GM12878 (cell line): ENCODE data around the gene PDE3B. TPM values are rescaled to one million over a fixed set of nuclear protein-coding genes. Genes with fewer than 3 reads are reported as not detected.
"Not testable (repeated sequence)": the region's sequence is repeated elsewhere in the genome, so short reads cannot be mapped to it uniquely, and the experiment has no call there.

Experiments used
- ATAC-seq: fragments of 200-7000 bp; cut with Tn5 transposase; 3 replicates; pipeline ENCODE4 v1.9.1; 2020; ENCODE audit warnings: mild to moderate bottlenecking, moderate library complexity
- BruUV-seq: library from RNA; stranded (reverse); fragments of 400-500 nt; replicated peaks from 2 replicates; lab custom pipeline; 2021; lab: Mats Ljungman, UMichigan
- CTCF ChIA-PET: fragments of 300-600 bp; sonication (Branson Sonifier 250); formaldehyde crosslinking; extraction: SDS; loops from one replicate; lab custom pipeline; 2021; ENCODE audit warnings: inconsistent platforms; lab: Yijun Ruan, JAX
- POLR2A ChIA-PET: fragments of 350-600 bp; formaldehyde crosslinking; extraction: SDS; loops from one replicate; lab custom pipeline; 2021; ENCODE audit warnings: inconsistent platforms; lab: Charles Lee
- RAD21 ChIA-PET: fragments of 300-600 bp; sonication (Branson Sonifier 250); formaldehyde crosslinking; loops from one replicate; lab custom pipeline; 2023; ENCODE audit warnings: antibody characterized with exemption; ENCODE audit not compliant: unreplicated experiment; lab: Charles Lee
- SMC1A ChIA-PET: fragments of 300-600 bp; sonication (Branson Sonifier 250); formaldehyde crosslinking; loops from one replicate; lab custom pipeline; 2023; ENCODE audit not compliant: unreplicated experiment, uncharacterized antibody; lab: Charles Lee
- DNase-seq: peaks from one replicate; pipeline ENCODE4 v3.0.0-alpha.2; 2011; ENCODE audit warnings: low read depth, low spot score
- FAIRE-seq: peaks from 3 replicates; lab custom pipeline; 2011; peaks lifted over from hg19 to GRCh38; lab: Jason Lieb, UNC
- H2AFZ ChIP-seq: 2 replicates; pipeline ENCODE4 v1.6.0; 2011; ENCODE audit warnings: low read depth, low read length, control low read depth; ENCODE audit not compliant: control insufficient read depth
- H3K27ac ChIP-seq: 2 replicates; pipeline ENCODE4 v1.5.1; 2011; ENCODE audit warnings: control low read depth; ENCODE audit not compliant: control insufficient read depth, insufficient read depth
- H3K27me3 ChIP-seq, 2 experiments: replicated peaks in 1 of 2; 2 replicates each; pipeline versions ENCODE4 v1.6.0 to v1.6.1; 2011; ENCODE audit warnings: low read length in 1 of 2; ENCODE audit not compliant: control insufficient read depth in 2 of 2, insufficient read depth in 2 of 2
- H3K36me3 ChIP-seq, 2 experiments: 2 replicates each; pipeline ENCODE4 v1.5.1; 2011; ENCODE audit warnings: low read length in 1 of 2; ENCODE audit not compliant: control insufficient read depth in 2 of 2, insufficient read depth in 2 of 2
- H3K4me1 ChIP-seq: 2 replicates; pipeline ENCODE4 v1.6.1; 2011; ENCODE audit warnings: mild to moderate bottlenecking, low read length, moderate library complexity, mixed read lengths; ENCODE audit not compliant: control insufficient read depth, insufficient read depth
- H3K4me2 ChIP-seq: 2 replicates; pipeline ENCODE4 v1.6.0; 2011; ENCODE audit warnings: control low read depth; ENCODE audit not compliant: control insufficient read depth, insufficient read depth
- H3K4me3 ChIP-seq: fragments of 200-600 bp; sonication (generic); 2 replicates; pipeline ENCODE4 v1.5.1; 2016
- H3K79me2 ChIP-seq: 2 replicates; pipeline ENCODE4 v1.6.0; 2011; ENCODE audit warnings: low read length; ENCODE audit not compliant: control insufficient read depth, insufficient read depth
- H3K9ac ChIP-seq: 2 replicates; pipeline ENCODE4 v1.8.0; 2011; ENCODE audit warnings: low read length, control low read depth, mixed read lengths; ENCODE audit not compliant: control insufficient read depth, insufficient read depth
- H3K9me3 ChIP-seq: replicated peaks from 3 replicates; pipeline ENCODE4 v1.5.1; 2011; ENCODE audit warnings: mild to moderate bottlenecking, low read length; ENCODE audit not compliant: control insufficient read depth, insufficient read depth
- H4K20me1 ChIP-seq: 2 replicates; pipeline ENCODE4 v1.6.0; 2011; ENCODE audit not compliant: control insufficient read depth, insufficient read depth
- ATF2 ChIP-seq: IDR thresholded peaks from 2 replicates; pipeline ENCODE4 v1.6.1; 2012; ENCODE audit warnings: low read length, inconsistent platforms
- BHLHE40 ChIP-seq, 2 experiments: fragments of 450-650 bp in 1 of 2; IDR thresholded peaks; 2 replicates each; pipeline ENCODE4 v1.6.1; 2011 to 2017; ENCODE audit warnings: low read depth in 2 of 2, borderline replicate concordance in 1 of 2, improper control_type of control experiment in 1 of 2, low read length in 1 of 2, mild to moderate bottlenecking in 1 of 2
- CBFB ChIP-seq: IDR thresholded peaks from 2 replicates; pipeline ENCODE4 v1.6.1; 2016; ENCODE audit warnings: antibody characterized with exemption, low read depth
- CBX5 ChIP-seq: sonication (generic); IDR thresholded peaks from 2 replicates; pipeline ENCODE4 v1.6.1; 2016; ENCODE audit warnings: low read depth, moderate library complexity, mild to moderate bottlenecking, inconsistent platforms
- ETV6 ChIP-seq, 2 experiments: fragments of 450-650 bp in 1 of 2; IDR thresholded peaks in 1 of 2; conservative IDR thresholded peaks in 1 of 2; 2 replicates each; pipeline ENCODE4 v1.6.1; 2014; ENCODE audit warnings: antibody characterized with exemption in 1 of 2, borderline replicate concordance in 1 of 2, low read depth in 1 of 2, mild to moderate bottlenecking in 1 of 2, moderate library complexity in 1 of 2
- FOXK2 ChIP-seq: fragments of 450-650 bp; IDR thresholded peaks from 2 replicates; pipeline ENCODE4 v1.6.1; 2017; ENCODE audit warnings: mild to moderate bottlenecking, moderate library complexity
- HSF1 ChIP-seq: fragments of 150-350 bp; IDR thresholded peaks from 2 replicates; pipeline ENCODE4 v1.6.1; 2014; ENCODE audit warnings: mild to moderate bottlenecking, low read depth, low read length
- PKNOX1 ChIP-seq: fragments of 450-650 bp; IDR thresholded peaks from 2 replicates; pipeline ENCODE4 v1.6.1; 2016; ENCODE audit warnings: mild to moderate bottlenecking
- ZBTB33 ChIP-seq: fragments of 450-650 bp; IDR thresholded peaks from 2 replicates; pipeline ENCODE4 v1.6.1; 2017; ENCODE audit warnings: mild to moderate bottlenecking
- ZBTB40 ChIP-seq: fragments of 450-650 bp; IDR thresholded peaks from 2 replicates; pipeline ENCODE4 v1.6.1; 2016; ENCODE audit warnings: mild to moderate bottlenecking, moderate library complexity, borderline replicate concordance
- WGBS: methylation state at CpG from one replicate; pipeline ENCODE4 v1.1.6; 2016; ENCODE audit warnings: low lambda C conversion rate; ENCODE audit not compliant: insufficient replicate concordance, insufficient coverage; ENCODE audit errors: missing lambda C conversion rate; 5-methylcytosine and 5-hydroxymethylcytosine counted together
- in situ Hi-C: fragments of 300-500 bp; cut with MboI; formaldehyde crosslinking; loops from 9 replicates; pipeline ENCODE4 v1.14.3; 2018; ENCODE audit warnings: mixed read lengths
- intact Hi-C: fragments of 100-400 bp; cut with micrococcal nuclease; formaldehyde crosslinking; loops from one replicate; pipeline ENCODE4 v1.14.2; 2022; ENCODE audit not compliant: unreplicated experiment
- polyA plus RNA-seq, 11 experiments: library from polyadenylated mRNA; depleted of rRNA in 4 of 11; unstranded in 6 of 11; stranded (reverse) in 5 of 11; fragments of >200 nt; fragmentation: Nextera tagmentation in 4 of 11; fragmentation: Illumina TruSeq in 1 of 11; extraction: Ambion mirVana in 4 of 11; extraction: Trizol in 1 of 11; gene quantifications; 1 replicate in 1 of 11; 2 replicates in 10 of 11; pipeline versions ENCODE4 v1.2.1 to v1.2.3, GENCODE V29; 2011 to 2016; ENCODE audit warnings: inconsistent platforms in 2 of 11, missing spikeins in 2 of 11, low read depth in 1 of 11
- total RNA-seq, 4 experiments: library from RNA; depleted of rRNA in 3 of 4; stranded (reverse); fragments of >200 nt in 3 of 4; fragmentation: Illumina TruSeq in 1 of 4; extraction: Trizol in 1 of 4; gene quantifications; 2 replicates each; pipeline versions ENCODE4 v1.2.1 to v1.2.3, GENCODE V29; 2013 to 2021

The PDE3B gene
- total and polyA plus RNA-seq, 10 of the 15 experiments (the other 5 are each of a cell fraction or from before 2014, with no cell fraction given), result 0.04 to 3.1 (median 1.9) TPM

GRCh38 chr11:14687943-14688627 lies 44.5 kb downstream of the PDE3B start (continued):
- TF ChIP-seq HSF1, result no peak
- no peak for TF ChIP-seq CBX5
- TF ChIP-seq CBFB, result no peak
- TF ChIP-seq ZBTB40, result no peak
- TF ChIP-seq ATF2, result no peak
- TF ChIP-seq PKNOX1, result no peak
- no peak for TF ChIP-seq ETV6 (conservative IDR thresholded peaks at IDR 0.05 in 1 of 2, IDR thresholded peaks at IDR 0.05 in 1 of 2; ENCODE audit: borderline replicate concordance in 1 of 2, low read depth in 1 of 2)
- no peak for TF ChIP-seq ZBTB33
- no peak for TF ChIP-seq FOXK2
- TF ChIP-seq BHLHE40 (IDR thresholded peaks at IDR 0.05; ENCODE audit: borderline replicate concordance in 1 of 2, low read depth in 2 of 2, low read length in 1 of 2), result no peak

GRCh38 chr11:14695656-14696055 lies 52.1 kb downstream of the PDE3B start:
- H3K9ac ChIP-seq, BruUV-seq, in situ Hi-C loops, H3K27me3 ChIP-seq, POLR2A ChIA-PET, H3K36me3 ChIP-seq, H4K20me1 ChIP-seq, intact Hi-C loops, H2AFZ ChIP-seq, H3K4me1 ChIP-seq, H3K4me3 ChIP-seq, DNase-seq, FAIRE-seq, CTCF ChIA-PET, H3K27ac ChIP-seq, ATAC-seq, H3K79me2 ChIP-seq, H3K9me3 ChIP-seq, SMC1A ChIA-PET, H3K4me2 ChIP-seq: not testable (repeated sequence)
- whole genome bisulfite sequencing, result 18% methylated on average over 2 of the region's 2 CpGs
- RAD21 ChIA-PET, result interaction anchor here (0.8 kb wide), 1 partner anchor 35 kb away, joined by 3 read pairs; no protein-coding TSS in a partner anchor
